ENCODE results near the gene PTPN7. TPM values are rescaled to one million over a fixed set of nuclear protein-coding genes. Genes with fewer than 3 reads are reported as not detected.

PTPN7 gene
- total RNA-seq, 4 donors from 2014 or later = 0.79 to 8.5 (median 1.8) TPM; not detected in 1

DNA sequence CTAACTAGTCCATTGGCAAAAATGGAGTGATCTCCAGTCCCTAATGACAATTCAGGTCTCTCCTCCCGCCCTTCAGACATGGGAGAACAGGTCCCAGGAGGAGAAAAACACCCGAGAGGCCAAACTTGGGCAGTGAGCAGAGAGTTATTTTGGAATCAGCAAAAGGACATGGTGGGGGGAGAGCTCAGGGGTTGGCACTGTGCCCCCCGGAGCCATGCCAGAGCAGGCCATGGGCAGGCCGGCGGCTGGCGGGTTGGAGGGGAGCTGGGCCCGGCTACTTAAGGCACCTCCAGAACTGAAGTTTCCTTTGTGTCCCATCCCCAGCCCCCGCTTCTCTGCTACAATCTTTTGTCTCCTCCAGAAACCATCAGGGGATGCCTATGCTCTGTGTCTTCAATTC is 40.3 kb upstream of the PTPN7 start:
- no peak for DNase-seq
- Histone ChIP-seq H3K4me3 (no peak overlapping the region), H3K9me3 (no peaks in the 10 kb centered on the region), H3K4me1 (no peaks in the 10 kb centered on the region), H3K27ac (no peak overlapping the region), H3K36me3 (no peaks in the 10 kb centered on the region), H3K27me3 (no peaks in the 10 kb centered on the region)
- no peak for TF ChIP-seq POLR2A (IDR thresholded peaks at IDR 0.05)
- TF ChIP-seq, protein P1, sequence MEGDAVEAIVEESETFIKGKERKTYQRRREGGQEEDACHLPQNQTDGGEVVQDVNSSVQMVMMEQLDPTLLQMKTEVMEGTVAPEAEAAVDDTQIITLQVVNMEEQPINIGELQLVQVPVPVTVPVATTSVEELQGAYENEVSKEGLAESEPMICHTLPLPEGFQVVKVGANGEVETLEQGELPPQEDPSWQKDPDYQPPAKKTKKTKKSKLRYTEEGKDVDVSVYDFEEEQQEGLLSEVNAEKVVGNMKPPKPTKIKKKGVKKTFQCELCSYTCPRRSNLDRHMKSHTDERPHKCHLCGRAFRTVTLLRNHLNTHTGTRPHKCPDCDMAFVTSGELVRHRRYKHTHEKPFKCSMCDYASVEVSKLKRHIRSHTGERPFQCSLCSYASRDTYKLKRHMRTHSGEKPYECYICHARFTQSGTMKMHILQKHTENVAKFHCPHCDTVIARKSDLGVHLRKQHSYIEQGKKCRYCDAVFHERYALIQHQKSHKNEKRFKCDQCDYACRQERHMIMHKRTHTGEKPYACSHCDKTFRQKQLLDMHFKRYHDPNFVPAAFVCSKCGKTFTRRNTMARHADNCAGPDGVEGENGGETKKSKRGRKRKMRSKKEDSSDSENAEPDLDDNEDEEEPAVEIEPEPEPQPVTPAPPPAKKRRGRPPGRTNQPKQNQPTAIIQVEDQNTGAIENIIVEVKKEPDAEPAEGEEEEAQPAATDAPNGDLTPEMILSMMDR (IDR thresholded peaks at IDR 0.05) = no peak
- intact Hi-C loops (cut with DNase I; ENCODE audit: low total_unique reads) = no loop called here

DNA sequence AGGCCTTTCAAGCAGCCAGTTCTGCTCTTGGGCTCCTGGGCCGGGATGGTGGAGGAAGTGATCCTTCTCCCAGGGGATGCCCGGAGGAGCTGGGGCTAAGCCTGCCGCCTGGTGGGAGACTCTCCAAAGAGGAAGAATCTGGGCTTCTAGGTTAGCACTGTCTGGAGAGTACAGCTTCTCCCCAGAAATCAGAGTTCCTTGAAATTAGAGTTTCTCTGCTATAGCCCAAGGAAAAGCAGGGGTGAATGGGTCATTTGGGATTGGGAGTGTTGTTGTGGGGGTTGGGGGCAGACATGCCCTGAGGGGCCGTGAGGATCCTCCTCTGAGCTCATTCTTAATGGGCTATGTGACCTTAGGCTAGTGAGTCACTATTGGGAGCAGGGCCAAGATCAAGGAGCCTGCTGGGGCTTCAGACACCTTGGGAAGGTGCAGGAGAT is 39.7 kb upstream of the PTPN7 start:
- no peaks in the 10 kb centered on the region for H3K36me3 ChIP-seq
- no peaks in the 10 kb centered on the region for H3K4me1 ChIP-seq
- no peak for DNase-seq
- intact Hi-C loops (cut with DNase I; ENCODE audit: low total_unique reads) = no loop called here
- no peak for TF ChIP-seq POLR2A (IDR thresholded peaks at IDR 0.05)
- TF ChIP-seq, protein P1 (IDR thresholded peaks at IDR 0.05) = no peak
- H3K4me3 ChIP-seq = no peak overlapping the region
- H3K27ac ChIP-seq = no peak overlapping the region
- H3K9me3 ChIP-seq = no peaks in the 10 kb centered on the region
- no peaks in the 10 kb centered on the region for H3K27me3 ChIP-seq

DNA sequence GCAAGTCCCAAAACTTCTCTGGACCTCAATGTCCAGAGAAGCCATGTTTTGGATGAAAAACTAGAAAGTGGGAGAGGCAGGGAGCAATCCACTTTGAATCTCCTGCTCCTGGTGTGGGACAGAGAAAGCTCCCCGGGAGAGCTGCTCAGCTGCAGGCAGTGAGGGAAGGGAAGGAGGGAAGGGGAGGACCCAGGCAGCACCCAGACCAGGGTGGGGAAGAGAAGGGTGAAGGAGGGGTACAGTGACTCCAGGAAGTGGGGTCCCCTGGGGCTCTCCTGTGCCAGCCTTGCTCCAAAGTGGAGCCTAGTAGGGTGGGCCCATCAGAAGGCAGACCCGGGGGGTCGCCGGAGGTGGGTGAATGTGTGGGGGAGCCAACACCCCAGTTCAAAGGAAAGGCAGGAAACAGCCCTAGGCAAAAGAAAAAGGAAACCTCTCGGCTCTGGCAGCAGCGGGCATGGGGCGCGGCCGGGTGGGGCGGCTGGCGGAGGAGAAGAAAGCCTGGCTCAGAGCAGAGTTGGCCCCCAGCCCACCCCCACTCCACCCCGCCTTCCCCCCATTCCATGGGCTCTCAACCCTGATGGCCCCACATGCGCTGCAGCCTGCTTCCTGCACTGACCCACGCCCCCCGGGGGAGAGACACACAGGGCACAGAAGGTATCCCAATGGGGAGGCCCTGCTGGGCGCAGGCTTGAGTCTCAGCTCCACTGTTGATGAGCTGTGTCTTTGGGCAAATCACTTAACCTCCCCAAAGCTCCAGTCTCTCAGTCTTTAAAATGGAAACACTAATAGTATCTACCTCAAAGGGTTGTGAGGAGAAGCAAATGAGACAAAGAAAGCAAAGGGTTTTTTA is 38.9 kb upstream of the PTPN7 start:
- H3K9me3 ChIP-seq = no peaks in the 10 kb centered on the region
- no peaks in the 10 kb centered on the region for H3K27me3 ChIP-seq
- no peak for TF ChIP-seq POLR2A (IDR thresholded peaks at IDR 0.05)
- TF ChIP-seq, protein P1 (IDR thresholded peaks at IDR 0.05) = no peak
- no peaks in the 10 kb centered on the region for H3K36me3 ChIP-seq
- no peak for DNase-seq
- no peaks in the 10 kb centered on the region for H3K4me1 ChIP-seq
- H3K27ac ChIP-seq = no peak overlapping the region
- no peak overlapping the region for H3K4me3 ChIP-seq
- intact Hi-C loops (cut with DNase I; ENCODE audit: low total_unique reads) = no loop called here

DNA sequence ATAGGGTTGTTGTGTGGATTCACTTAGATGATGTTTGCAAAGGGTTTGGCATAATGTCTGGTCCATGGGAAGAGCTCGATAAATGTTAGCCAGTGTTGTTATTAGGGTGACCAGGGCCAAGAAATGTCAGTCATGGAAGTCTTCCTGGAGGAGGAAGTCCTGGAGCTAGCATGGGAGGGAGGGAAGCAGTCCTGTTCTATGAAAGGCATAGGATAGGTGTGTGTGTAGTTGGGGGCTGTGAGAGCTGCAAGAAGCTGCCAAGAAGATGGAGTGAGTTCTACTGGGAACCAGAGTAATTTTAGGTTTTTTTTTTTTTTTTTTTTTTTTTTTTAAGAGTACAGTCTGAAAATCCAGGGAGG is 37.9 kb upstream of the PTPN7 start:
- TF ChIP-seq, protein P1 (IDR thresholded peaks at IDR 0.05) = no peak
- TF ChIP-seq POLR2A (IDR thresholded peaks at IDR 0.05) = no peak
- Histone ChIP-seq H3K4me3 (no peak overlapping the region), H3K27me3 (no peaks in the 10 kb centered on the region), H3K36me3 (no peaks in the 10 kb centered on the region), H3K27ac (no peak overlapping the region), H3K9me3 (no peaks in the 10 kb centered on the region), H3K4me1 (no peaks in the 10 kb centered on the region)
- DNase-seq = no peak
- intact Hi-C loops (cut with DNase I; ENCODE audit: low total_unique reads) = no loop called here

DNA sequence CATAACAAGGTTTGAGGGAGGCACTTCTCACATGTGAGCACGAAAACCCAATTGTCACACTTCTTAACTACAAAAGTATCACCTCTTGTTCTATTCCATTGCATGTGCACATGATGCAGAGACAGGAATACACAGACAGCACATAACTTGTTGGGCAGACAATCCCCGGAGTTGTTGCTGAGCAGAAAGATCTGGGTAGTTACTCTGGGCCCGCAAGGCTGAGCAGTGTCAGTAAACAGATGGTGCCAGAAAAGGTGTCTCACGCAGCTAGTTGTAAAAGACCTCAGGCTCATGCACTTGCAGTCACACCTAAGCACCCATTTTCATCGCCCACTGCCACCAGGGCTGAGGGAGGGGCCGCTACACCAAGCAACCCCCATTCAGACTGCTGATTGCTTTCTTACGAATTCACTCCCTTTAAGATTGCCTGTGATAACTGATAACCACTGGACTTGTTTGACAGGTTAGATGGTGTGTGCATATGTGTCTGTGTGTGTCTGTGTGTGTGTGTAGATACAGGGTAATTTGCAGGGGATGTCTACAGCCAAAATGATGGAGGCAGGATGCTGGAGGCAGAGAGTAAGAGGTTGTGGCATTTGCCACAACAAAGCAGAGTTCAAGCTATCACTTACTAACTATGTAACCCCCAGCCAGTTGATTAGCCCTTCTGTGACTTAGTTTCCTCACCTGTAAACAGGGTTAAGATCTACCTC is 37.4 kb upstream of the PTPN7 start:
- Histone ChIP-seq H3K27me3 (no peaks in the 10 kb centered on the region), H3K4me3 (no peak overlapping the region), H3K27ac (no peak overlapping the region), H3K9me3 (no peaks in the 10 kb centered on the region), H3K4me1 (no peaks in the 10 kb centered on the region), H3K36me3 (no peaks in the 10 kb centered on the region)
- DNase-seq = no peak
- intact Hi-C loops (cut with DNase I; ENCODE audit: low total_unique reads) = no loop called here
- TF ChIP-seq, protein P1 (IDR thresholded peaks at IDR 0.05) = no peak
- no peak for TF ChIP-seq POLR2A (IDR thresholded peaks at IDR 0.05)

Measured in uterus (tissue), 4 donors.